Measurements from ENCODE around the gene NEU3.
"Not testable (repeated sequence)": the region's sequence is repeated elsewhere in the genome, so short reads cannot be mapped to it uniquely, and the experiment has no call there.

Gene NEU3

GRCh38 chr11:75035911-75036565 is 47.3 kb downstream of the NEU3 start:
- Histone ChIP-seq H3K4me1 (ENCODE audit: insufficient read depth, insufficient read length) (peaks cover 4% of the 10 kb centered on the region), H3K4me3 (ENCODE audit: insufficient read length, low read depth) (no peak overlapping the region), H3K27me3 (ENCODE audit: insufficient read depth, insufficient read length) (no peaks in the 10 kb centered on the region), H3K9me3 (ENCODE audit: insufficient read depth, low read length) (peaks cover 6% of the 10 kb centered on the region; the same call in 1 of the 2 replicates), H3K36me3 (ENCODE audit: insufficient read depth, insufficient read length, low read length) (no peaks in the 10 kb centered on the region), H3K9ac (ENCODE audit: insufficient read length, low read depth) (no peak overlapping the region)
- DNase-seq (ENCODE audit: low read depth, low spot score) = no peak
- TF ChIP-seq YY1 (IDR thresholded peaks at IDR 0.05; ENCODE audit: insufficient read depth, insufficient read length) (no peak), SUZ12 (IDR thresholded peaks at IDR 0.05; ENCODE audit: extremely low read depth, insufficient read depth, insufficient read length) (no peak), ZNF274 (IDR thresholded peaks at IDR 0.05; ENCODE audit: low read depth, low read length) (no peak)

- Histone ChIP-seq H3K9ac (ENCODE audit: insufficient read length, low read depth) (no peak overlapping the region), H3K9me3 (ENCODE audit: insufficient read depth, low read length) (peaks cover 6% of the 10 kb centered on the region; the same call in 1 of the 2 replicates), H3K4me3 (ENCODE audit: insufficient read length, low read depth) (no peak overlapping the region), H3K4me1 (ENCODE audit: insufficient read depth, insufficient read length) (peaks cover 4% of the 10 kb centered on the region), H3K27me3 (ENCODE audit: insufficient read depth, insufficient read length) (no peaks in the 10 kb centered on the region), H3K36me3 (ENCODE audit: insufficient read depth, insufficient read length, low read length) (no peaks in the 10 kb centered on the region)
- TF ChIP-seq SUZ12 (IDR thresholded peaks at IDR 0.05; ENCODE audit: extremely low read depth, insufficient read depth, insufficient read length) (no peak), YY1 (IDR thresholded peaks at IDR 0.05; ENCODE audit: insufficient read depth, insufficient read length) (no peak), ZNF274 (IDR thresholded peaks at IDR 0.05; ENCODE audit: low read depth, low read length) (no peak)
- no peak for DNase-seq (ENCODE audit: low read depth, low spot score)
Measured at GRCh38 chr11:75040167-75040770, 51.5 kb downstream of the NEU3 start.

GRCh38 chr11:75041263-75041662 is 52.5 kb downstream of the NEU3 start:
- Histone ChIP-seq H3K9ac (ENCODE audit: insufficient read length, low read depth) (no peak overlapping the region), H3K27me3 (ENCODE audit: insufficient read depth, insufficient read length) (no peaks in the 10 kb centered on the region), H3K9me3 (ENCODE audit: insufficient read depth, low read length) (peaks cover 6% of the 10 kb centered on the region; the same call in 1 of the 2 replicates), H3K4me3 (ENCODE audit: insufficient read length, low read depth) (no peak overlapping the region), H3K36me3 (ENCODE audit: insufficient read depth, insufficient read length, low read length) (no peaks in the 10 kb centered on the region), H3K4me1 (ENCODE audit: insufficient read depth, insufficient read length) (no peaks in the 10 kb centered on the region)
- no peak for DNase-seq (ENCODE audit: low read depth, low spot score)
- no peak for TF ChIP-seq ZNF274 (IDR thresholded peaks at IDR 0.05; ENCODE audit: low read depth, low read length)
- no peak for TF ChIP-seq SUZ12 (IDR thresholded peaks at IDR 0.05; ENCODE audit: extremely low read depth, insufficient read depth, insufficient read length)
- no peak for TF ChIP-seq YY1 (IDR thresholded peaks at IDR 0.05; ENCODE audit: insufficient read depth, insufficient read length)

- H3K27me3 ChIP-seq (ENCODE audit: insufficient read depth, insufficient read length); H3K4me3 ChIP-seq (ENCODE audit: insufficient read length, low read depth); DNase-seq (ENCODE audit: low read depth, low spot score); H3K4me1 ChIP-seq (ENCODE audit: insufficient read depth, insufficient read length); H3K9ac ChIP-seq (ENCODE audit: insufficient read length, low read depth); H3K36me3 ChIP-seq (ENCODE audit: insufficient read depth, insufficient read length, low read length); H3K9me3 ChIP-seq (ENCODE audit: insufficient read depth, low read length): not testable (repeated sequence)
Measured at GRCh38 chr11:75041821-75042220, 53.1 kb downstream of the NEU3 start.

- H3K27me3 ChIP-seq (ENCODE audit: insufficient read depth, insufficient read length); H3K9me3 ChIP-seq (ENCODE audit: insufficient read depth, low read length); H3K36me3 ChIP-seq (ENCODE audit: insufficient read depth, insufficient read length, low read length); H3K9ac ChIP-seq (ENCODE audit: insufficient read length, low read depth); DNase-seq (ENCODE audit: low read depth, low spot score); H3K4me1 ChIP-seq (ENCODE audit: insufficient read depth, insufficient read length); H3K4me3 ChIP-seq (ENCODE audit: insufficient read length, low read depth): not testable (repeated sequence)
Measured at GRCh38 chr11:75044381-75045170, 55.8 kb downstream of the NEU3 start.

GRCh38 chr11:75046668-75047067 is 57.9 kb downstream of the NEU3 start:
- H3K4me1 ChIP-seq (ENCODE audit: insufficient read depth, insufficient read length); H3K9ac ChIP-seq (ENCODE audit: insufficient read length, low read depth); H3K9me3 ChIP-seq (ENCODE audit: insufficient read depth, low read length); H3K36me3 ChIP-seq (ENCODE audit: insufficient read depth, insufficient read length, low read length); H3K27me3 ChIP-seq (ENCODE audit: insufficient read depth, insufficient read length); DNase-seq (ENCODE audit: low read depth, low spot score); H3K4me3 ChIP-seq (ENCODE audit: insufficient read length, low read depth): not testable (repeated sequence)

GRCh38 chr11:75047191-75047590 is 58.5 kb downstream of the NEU3 start:
- no peak for DNase-seq (ENCODE audit: low read depth, low spot score)
- H3K36me3 ChIP-seq (ENCODE audit: insufficient read depth, insufficient read length, low read length) = no peaks in the 10 kb centered on the region
- TF ChIP-seq YY1 (IDR thresholded peaks at IDR 0.05; ENCODE audit: insufficient read depth, insufficient read length) (no peak), SUZ12 (IDR thresholded peaks at IDR 0.05; ENCODE audit: extremely low read depth, insufficient read depth, insufficient read length) (no peak), ZNF274 (IDR thresholded peaks at IDR 0.05; ENCODE audit: low read depth, low read length) (no peak)
- no peaks in the 10 kb centered on the region for H3K4me1 ChIP-seq (ENCODE audit: insufficient read depth, insufficient read length)
- no peak overlapping the region for H3K9ac ChIP-seq (ENCODE audit: insufficient read length, low read depth)
- no peaks in the 10 kb centered on the region for H3K27me3 ChIP-seq (ENCODE audit: insufficient read depth, insufficient read length)
- no peak overlapping the region for H3K4me3 ChIP-seq (ENCODE audit: insufficient read length, low read depth)
- H3K9me3 ChIP-seq (ENCODE audit: insufficient read depth, low read length) = 0 out of 2 replicates have a peak, but pooled peaks cover 7% of the 10 kb centered on the region

- not testable (repeated sequence) for DNase-seq (ENCODE audit: low read depth, low spot score); H3K4me3 ChIP-seq (ENCODE audit: insufficient read length, low read depth); H3K9ac ChIP-seq (ENCODE audit: insufficient read length, low read depth); H3K36me3 ChIP-seq (ENCODE audit: insufficient read depth, insufficient read length, low read length); H3K27me3 ChIP-seq (ENCODE audit: insufficient read depth, insufficient read length); H3K4me1 ChIP-seq (ENCODE audit: insufficient read depth, insufficient read length)
- peaks cover 18% of the 10 kb centered on the region; the same call in 1 of the 2 replicates for H3K9me3 ChIP-seq (ENCODE audit: insufficient read depth, low read length)
Measured at GRCh38 chr11:75049501-75050266, 61.0 kb downstream of the NEU3 start.
